HuH-7.5 (cell line): ENCODE results near the gene RFX3.
A peak's percentile ranks its signal among the peaks of the same experiment; 100 is the strongest.
"Not testable (repeated sequence)": the region's sequence is repeated elsewhere in the genome, so short reads cannot be mapped to it uniquely, and the experiment has no call there.

Experiments used
- DNase-seq: peaks from one replicate; pipeline ENCODE4 v3.0.0; 2011; ENCODE audit warnings: low spot score

Gene RFX3

DNA sequence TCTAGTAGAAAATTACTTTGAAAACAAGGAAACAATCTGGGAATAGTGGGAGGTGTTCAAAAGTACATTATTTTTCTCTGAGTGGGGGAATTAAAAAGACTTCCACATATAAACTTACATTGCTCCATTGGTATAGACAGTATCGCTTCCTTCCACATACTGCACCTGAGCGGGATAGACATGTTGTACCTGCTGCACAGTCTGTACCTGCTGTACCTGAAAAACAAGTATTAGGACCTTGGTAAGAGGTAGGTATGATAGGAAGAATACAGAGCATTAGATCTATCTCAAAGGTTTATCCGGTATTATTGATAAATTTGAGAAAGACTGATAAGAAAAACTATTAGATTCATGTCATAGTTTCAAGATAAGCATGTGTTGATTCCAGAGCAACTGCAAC lies 179.3 kb downstream of the RFX3 start:
- DNase-seq = no peak

DNA sequence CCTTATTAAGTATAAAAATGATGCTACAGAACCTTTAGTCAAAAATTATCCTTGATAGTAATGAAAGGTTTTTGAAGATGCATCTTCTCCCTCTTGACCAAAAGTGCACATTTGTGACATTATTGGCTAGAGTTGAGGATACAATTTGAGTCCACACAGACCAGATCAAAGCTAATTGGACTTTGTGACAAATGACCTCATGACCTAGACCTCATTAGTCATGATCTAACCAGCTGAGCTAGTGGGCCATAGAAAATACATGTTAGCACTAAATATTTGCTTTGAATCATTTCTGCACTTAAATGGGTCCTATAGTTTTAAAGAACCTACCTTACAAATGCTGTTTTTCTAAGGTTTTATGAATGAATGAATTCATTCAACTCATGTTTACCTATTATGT lies 182.1 kb downstream of the RFX3 start:
- DNase-seq = no peak

DNA sequence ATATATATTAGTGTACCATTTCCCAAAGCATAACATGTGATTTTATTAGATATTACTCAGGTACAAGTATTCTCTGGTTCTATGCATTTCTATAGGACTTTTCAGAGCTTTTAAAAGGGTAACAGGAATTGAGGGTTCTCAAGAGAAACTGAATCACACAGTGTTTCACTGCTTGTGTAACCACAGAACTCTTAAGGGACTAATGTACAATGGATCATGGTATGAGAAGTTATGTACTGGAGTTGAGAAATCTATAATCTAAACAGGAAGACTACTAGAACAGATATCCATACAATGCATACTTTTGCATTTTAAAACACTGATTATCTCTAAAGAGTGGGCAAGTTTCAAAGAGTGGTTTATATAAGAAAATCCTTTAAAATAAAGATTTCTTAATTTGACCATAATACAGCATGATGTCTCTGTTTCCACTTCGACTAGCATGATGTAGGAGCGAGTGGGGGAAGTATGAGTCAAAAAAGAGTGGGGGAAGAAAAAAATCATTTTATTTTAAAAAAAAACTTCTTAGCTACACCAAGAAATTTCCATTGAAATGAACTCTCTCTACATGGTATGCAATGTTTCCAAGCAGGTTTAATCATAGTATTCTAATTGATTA lies 183.5 kb downstream of the RFX3 start:
- DNase-seq = no peak

DNA sequence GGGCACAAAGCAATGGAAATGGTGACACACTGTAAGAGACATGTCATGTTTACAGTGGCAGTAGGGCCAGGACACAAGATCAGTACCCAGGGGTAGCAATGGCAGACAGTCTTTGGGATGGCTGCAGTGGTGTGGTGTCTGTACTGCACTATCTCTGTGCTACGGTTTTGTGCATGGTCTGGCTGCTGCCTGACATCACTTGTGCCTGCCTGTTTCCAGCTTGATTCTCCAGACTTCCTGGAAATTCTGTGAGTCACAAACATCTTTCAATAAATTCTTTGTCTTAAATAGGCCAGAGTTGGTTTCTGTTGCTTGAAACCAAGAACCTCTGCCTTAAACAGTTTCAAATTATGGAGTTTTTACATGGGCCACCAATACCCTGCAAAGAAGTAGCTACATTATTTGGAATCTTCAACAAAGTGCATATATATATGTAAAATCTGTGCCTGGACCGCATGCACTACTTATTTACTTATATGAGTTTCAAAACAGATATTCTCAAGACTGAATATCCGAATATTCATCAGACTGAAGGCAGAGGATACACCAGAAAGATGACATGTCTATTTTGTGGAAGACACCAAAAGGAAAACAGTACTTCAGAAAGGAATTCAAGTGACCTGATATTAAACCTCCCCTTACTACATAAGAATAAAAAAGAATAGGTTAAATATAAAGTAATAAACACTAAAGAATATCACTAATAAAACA lies 188.1 kb downstream of the RFX3 start:
- no peak for DNase-seq

DNA sequence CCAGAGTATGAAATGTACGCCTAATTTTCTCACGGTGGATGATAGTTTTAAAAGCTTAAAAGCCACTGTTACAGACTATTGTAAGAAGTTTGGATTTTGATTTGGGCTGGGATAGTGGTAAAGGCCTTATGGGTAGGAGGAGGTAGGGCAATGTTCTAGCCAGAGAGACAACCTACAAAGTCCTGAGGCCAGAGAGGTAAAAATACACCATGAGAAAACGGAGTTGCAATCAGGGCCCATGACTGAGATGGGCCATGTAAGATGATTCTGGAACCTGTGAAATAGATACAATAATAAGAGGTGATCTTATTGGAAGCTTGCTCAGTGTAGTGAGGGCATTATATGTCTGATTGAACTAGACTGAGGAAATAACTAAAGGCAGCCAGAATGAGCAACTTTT lies 188.8 kb downstream of the RFX3 start:
- no peak for DNase-seq

DNA sequence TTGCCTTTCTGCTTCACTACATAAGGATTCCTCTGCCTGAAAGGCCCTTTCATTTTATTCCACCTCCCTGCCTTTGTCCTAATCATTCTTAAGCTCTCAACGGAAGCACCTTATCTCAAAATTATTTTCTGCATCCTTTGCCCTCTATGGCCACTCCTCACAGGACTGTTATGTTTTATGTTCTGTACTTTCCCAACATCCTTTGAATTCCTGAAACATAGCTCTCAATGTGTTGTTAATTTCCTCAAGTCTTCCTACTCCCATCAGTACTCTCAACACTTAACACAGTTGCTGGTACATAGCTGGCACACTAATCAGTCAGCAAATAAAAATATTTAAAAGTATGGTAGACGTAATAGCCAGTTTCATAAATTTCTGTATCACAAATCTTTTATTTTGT lies 193.0 kb downstream of the RFX3 start:
- DNase-seq = no peak

DNA sequence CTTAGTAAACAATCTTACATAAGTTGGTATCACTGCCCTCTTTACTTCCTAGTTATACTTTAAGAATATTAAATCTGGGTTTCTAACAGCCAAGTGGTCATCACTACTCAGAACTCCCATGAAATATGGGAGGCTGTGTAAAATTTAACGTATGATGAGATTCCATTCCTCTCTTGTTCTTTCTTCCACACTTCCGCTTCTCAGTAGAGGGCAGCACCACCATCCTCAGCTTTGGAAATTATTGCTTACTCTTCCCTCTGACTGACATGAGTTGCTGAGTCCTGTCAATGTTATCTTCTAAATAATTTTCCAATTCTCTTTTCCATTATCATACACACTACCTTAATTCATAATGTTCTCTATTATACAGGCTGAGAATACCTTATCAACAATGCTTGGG lies 194.0 kb downstream of the RFX3 start:
- DNase-seq = peak; percentile 2

DNA sequence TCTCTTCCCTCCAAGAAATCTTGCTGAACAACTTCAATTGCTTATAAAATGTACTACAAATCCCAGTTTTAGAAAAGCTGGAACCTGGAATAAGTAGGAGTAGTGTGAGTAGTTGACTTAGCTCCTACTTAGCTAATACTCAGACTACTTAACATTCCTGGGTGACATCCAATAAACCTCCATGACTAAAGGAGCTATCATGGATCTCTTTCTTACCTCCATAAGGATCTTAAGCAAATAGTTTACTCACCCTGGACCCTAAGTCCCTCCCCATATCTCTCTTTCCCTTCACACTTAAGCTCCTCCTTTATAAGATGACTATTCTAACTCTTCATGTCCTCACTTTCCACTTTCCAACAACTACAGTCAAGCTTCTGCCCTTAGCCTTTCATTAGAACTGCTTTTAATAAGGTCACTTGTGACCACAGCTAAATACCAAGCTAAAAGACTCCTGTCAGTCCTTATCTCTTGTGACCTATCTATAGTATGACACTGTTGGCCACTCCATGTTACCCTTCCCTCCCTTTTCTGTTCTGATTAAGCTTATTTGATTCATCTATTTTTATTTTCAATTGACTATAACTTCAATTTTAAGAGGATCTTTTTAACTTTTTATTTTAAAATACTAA lies 194.9 kb downstream of the RFX3 start:
- no peak for DNase-seq

DNA sequence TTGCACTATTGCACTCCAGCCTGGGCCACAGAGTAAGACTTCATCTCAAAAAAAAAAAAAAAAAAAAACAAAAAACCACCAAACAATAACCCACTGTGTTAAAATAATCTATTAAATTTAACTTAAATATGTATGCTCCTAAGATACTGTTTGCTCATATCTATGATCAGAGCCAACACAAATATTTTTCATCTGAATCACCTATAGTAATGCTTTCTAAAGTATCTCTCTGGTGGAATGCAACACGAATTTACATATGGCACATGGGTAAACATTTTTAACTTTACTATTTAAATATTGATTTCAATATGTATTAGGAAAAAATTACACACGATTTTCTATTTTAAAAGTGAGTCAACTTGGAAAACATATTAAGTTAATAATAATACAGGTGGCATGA lies 196.4 kb downstream of the RFX3 start:
- DNase-seq = no peak

DNA sequence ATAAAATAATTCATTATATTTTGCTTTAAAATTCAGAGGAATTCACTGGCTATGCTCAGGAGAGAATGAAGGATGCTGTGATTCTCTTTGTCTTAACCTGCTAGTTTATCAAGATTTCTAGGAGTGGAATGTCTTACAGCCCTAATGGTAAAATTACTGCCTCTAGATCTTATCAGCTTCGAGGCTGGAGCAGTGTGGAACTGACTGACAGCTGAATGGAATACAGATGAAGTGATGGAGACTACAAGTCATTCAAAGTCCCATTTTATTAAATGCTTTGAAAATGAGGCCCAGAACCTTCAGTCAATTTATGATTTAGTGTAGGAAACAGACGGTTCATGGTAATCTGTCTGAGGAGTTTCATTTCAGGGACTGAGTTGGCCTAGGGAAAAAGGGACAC lies 202.1 kb downstream of the RFX3 start:
- DNase-seq = no peak

DNA sequence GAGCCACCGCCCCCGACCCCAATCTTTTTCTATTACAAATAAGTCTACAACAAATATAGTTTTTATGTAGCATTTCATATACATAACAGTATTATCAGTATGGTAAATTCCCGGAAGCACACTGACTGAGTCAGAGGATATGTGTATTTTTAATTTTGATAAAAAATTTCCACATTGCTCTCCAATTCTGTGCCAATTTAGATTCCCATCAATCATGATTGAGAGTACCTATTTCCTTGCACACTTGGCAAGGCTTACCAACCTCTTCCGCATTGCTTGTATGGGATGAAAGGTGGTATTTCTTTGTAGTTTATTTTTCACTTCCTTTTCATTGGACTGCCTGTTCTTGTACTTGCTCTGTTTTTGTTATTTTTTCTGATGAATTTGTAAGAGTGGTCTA lies 204.6 kb downstream of the RFX3 start:
- DNase-seq = no peak

DNA sequence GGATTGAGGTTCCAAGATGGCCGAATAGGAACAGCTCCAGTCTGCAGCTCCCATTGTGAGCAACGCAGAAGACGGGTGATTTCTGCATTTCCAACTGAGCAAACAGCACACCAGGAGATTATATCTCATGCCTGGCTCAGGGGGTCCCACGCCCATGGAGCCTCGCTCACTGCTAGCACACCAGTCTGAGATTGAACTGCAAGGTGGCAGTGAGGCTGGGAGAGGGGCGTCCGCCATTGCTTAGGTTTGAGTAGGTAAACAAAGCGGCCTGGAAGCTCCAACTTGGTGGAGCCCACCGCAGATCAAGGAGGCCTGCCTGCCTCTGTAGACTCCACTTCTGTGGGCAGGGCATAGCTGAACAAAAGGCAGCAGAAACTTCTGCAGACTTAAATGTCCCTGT lies 213.2 kb downstream of the RFX3 start:
- DNase-seq = not testable (repeated sequence)

DNA sequence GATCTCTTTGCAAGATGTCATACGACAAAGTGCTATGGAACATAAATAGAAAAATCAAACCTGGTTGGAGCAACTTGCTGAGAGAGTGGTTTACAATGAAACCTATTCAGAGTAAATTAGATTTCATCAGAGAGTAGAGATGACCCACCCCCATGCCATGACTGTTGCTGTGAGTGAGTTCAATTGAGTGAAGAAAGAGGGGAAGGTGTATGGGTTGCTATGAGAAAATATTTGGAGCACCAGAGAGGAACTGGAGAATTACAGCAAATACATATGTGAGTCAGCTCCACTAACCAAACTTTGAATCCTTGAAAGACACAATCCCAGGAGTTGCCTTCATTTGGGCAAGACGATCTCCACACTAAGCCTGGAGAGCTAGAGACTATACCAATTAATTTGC lies 217.2 kb downstream of the RFX3 start:
- DNase-seq = no peak

DNA sequence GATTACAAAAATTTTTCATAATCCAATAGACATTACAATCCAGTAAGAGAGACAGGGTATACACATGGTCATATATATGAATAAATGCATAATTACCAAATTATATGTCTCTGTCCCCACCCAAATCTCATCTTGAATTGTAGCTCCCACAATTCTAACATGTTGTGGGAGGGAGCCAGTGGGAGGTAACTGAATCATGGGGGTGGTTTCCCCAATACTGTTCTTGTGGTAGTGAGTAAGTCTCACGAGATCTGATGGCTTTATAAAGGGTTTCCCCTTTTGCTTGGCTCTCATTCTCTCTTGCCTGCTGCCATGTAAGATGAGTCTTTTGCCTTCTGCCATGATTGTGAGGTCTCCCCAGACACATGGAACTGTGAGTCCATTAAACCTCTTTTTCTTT lies 221.4 kb downstream of the RFX3 start:
- not testable (repeated sequence) for DNase-seq

DNA sequence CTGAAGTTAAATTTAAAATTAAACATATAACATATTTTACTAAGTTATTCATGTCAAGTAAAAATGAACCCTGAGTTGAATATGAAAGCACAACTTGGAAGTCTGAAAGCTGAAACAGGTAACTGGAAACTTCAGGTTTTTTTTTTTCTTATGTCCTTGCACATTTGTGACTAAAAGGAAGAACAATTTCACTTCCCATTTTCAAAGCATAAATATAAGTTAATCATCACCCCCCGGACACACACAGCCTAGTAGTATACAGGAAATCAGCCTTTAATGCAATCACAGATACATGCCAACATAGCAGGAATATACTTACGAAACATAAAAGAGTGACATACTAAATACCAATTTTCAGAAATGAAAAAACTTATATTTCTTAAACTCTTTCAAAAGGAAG lies 225.9 kb downstream of the RFX3 start:
- DNase-seq = no peak

DNA sequence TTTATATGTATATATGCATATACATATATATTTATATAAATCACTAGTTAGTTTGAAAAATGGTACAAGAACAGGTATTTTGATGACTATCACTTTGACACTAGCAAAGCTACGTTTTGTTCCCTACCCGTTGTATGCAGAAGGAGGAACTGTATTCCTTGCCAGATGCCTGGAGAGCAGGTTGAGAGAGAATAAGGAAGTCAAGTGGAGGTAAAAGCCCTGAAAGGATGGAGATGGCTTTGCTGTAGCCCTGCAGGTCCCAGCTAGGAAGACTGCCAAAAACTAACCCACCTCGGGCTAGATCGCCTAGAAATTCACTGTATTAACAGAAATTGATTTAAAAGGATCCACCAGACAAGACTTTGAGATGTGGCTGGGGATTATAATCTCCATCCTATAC lies 229.3 kb downstream of the RFX3 start:
- no peak for DNase-seq

DNA sequence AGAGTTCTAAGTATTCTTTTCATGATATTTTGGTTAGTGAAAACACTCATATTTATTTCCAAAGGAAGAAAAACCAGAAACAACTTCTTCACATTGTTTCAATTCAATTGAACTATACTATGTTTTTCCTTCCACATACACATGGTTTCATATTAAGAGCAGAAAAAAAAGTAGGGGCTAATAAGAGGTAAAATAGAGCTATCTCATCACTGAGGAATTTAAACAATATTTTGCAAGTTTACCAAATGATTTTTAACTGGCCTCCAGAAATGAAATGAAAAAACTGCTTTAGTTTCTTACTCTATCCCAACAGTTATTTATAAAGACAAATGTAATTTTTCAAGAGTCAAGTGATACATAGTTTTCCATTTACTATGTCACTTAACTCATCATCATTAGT lies 233.5 kb downstream of the RFX3 start:
- no peak for DNase-seq

DNA sequence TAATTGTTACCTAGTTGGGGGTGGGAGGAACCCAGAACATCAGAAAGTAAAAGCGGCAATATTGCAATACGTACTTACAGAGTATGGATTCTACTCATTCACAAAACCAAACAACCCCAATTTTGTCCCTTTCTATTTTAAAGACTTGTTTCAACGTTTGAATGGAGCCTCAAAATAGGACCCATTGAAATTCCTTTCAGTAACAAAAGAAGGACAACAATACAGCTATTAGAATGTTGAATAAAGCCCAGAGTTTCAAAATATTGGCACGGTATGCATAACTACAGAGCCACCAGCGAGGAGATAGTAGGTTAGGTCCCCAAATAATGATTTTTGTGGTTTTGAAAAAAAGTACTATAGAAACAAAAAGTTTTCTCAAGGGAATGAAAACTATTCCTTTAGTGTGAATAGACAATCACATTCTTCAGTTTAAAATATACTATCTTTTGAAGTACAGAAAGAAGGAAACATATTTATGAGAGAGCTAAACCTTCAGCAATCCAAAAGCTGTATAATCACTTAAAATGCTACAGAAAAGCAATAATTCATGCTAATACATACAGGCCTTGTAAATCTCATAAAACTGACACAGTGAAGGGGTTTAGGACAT lies 235.5 kb downstream of the RFX3 start:
- no peak for DNase-seq

DNA sequence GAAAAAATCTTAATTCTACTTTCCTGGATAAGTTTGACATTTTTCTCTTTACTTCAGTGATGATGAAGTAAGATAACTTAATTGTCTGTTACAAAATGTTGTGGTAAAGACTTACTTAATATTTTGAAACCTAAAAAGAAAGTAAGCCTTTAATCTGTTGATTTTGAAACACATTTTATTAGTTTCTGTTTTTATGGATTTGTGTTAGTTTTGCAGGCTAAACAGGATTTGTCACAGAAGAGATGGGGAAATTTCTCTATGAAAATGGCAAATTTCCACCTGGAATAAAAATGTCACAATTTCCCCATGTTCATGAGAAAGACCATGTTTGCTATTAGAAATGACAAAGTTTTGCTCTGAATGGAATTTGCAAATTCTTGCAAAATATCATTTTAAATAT lies 237.1 kb downstream of the RFX3 start:
- no peak for DNase-seq

DNA sequence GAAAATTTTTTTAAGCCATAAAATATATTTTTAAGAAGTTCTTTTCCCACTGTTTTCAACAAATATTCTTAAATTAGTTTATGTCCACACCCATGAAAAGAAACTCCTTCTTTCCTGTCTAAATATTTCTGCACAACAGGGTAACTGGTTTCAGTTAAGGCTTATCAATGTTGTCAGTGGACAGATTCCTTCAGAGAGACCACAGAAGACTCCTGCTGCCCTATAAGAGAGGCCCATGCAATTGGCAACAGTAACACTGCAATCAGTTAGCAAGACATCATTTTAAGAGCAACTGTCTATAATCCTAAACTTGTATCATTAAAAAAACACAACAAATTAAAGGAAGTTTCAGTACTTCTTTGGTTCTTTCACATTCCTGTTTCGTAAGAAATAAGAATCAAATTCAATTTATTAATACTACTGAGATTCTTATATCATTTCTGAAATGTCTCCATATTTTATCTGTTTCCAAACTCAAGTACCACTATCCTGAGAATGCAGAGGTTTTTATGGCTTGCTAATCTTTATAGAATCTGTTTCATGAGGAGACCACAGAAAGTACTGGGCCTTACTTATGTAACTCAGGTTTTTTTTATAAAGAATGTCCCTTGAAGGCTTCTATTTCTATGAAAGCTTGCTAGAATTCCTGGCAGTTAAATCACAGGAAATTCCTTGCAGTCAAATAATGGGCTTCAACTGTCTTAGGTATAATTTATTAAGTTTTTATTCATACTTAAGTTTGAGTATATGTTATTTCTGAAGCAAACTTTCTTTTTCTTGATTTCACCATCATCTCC lies 240.2 kb downstream of the RFX3 start:
- no peak for DNase-seq

DNA sequence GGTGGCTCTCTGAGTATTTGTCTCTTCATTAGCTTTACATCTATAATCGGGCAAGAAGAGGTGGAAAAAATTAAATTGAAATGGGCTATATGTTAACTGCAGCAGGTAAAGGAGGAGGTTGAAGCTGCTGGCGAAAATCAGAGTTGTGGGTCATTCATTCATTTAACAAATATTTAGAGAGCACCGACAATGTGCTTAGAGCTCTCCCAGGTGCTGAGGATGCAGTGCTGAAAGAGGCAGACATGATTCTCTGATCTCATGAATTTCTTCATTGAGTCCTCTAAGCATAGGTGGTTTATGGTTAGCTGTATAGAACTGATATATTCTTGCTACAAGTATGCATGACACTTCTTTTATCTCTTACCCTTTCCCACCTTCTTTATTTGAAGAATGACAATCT lies 243.4 kb downstream of the RFX3 start:
- DNase-seq = no peak

DNA sequence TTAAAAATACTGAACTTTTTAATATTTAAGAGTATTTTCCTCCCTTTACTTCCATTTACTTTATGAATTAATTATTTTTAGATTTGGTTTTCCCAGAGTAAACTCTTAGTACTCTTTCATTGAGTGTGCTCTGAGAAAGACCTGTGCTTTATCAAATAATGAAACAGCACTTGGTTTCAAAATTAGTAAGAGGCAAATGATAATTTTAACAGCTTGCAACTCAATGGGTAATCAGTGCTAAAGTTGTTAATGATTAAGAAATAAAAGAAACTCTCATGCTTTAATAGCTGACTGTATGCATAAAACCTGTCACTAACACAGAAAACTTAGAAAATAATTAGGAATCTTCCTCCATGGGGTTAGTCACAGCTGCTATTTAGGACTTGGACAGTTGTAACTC lies 244.4 kb downstream of the RFX3 start:
- DNase-seq = no peak

DNA sequence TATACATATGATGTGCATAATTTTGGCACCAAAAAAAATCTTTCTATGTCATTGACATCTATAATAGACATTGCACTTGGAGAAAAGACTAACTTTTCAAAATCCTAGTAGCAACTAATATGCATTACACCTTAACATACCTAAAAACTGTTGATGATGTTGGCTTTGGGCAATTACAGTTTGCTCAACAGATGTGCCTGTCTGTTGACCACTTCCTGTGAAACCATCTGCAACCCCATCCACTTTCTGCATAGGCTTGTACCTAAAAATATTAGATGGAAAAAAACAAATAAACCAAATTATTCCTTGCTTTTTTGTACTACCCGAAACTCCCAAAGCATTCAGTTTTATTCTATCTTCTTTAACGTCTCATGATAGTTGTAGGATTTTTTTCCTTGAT lies 248.6 kb downstream of the RFX3 start:
- no peak for DNase-seq
